GM23338 (cell line): Measurements from ENCODE around the gene TBCB.

ENCODE experiments used
- CREB1 ChIP-seq: fragments of 250-450 bp; sonication (Bioruptor Pico); IDR thresholded peaks from 2 replicates; pipeline ENCODE4 v1.5.0; 2020; ENCODE audit warnings: low read depth, mild to moderate bottlenecking, moderate library complexity
- CTCF ChIP-seq, 2 experiments: fragments of 200-600 bp in 1 of 2; sonication (generic) in 1 of 2; conservative IDR thresholded peaks; 2 replicates each; pipeline versions ENCODE4 v1.5.1 to v1.6.1; 2016 to 2017; ENCODE audit warnings: antibody characterized with exemption in 2 of 2, low read depth in 2 of 2, mild to moderate bottlenecking in 2 of 2, moderate library complexity in 1 of 2
- EZH2 ChIP-seq: fragments of 200-600 bp; sonication (generic); IDR thresholded peaks from one replicate; pipeline ENCODE4 v1.8.0; 2017; ENCODE audit warnings: antibody characterized with exemption, mild to moderate bottlenecking, low read depth; ENCODE audit not compliant: unreplicated experiment
- EZH2phosphoT487 ChIP-seq: fragments of 200-600 bp; sonication (generic); IDR thresholded peaks from one replicate; pipeline ENCODE4 v1.8.1; 2018; ENCODE audit warnings: antibody characterized with exemption; ENCODE audit not compliant: unreplicated experiment
- JUNB ChIP-seq: IDR thresholded peaks from one replicate; pipeline ENCODE4 v1.6.1; 2016; ENCODE audit warnings: antibody characterized with exemption; ENCODE audit not compliant: unreplicated experiment
- NANOG ChIP-seq: IDR thresholded peaks from 2 replicates; pipeline ENCODE4 v1.6.1; 2016; ENCODE audit warnings: antibody characterized with exemption, borderline replicate concordance
- POLR2AphosphoS5 ChIP-seq: IDR thresholded peaks from 2 replicates; pipeline ENCODE4 v1.6.1; 2016; ENCODE audit warnings: antibody characterized with exemption, low read depth
- REST ChIP-seq: IDR thresholded peaks from one replicate; pipeline ENCODE4 v1.6.1; 2018; ENCODE audit warnings: antibody characterized with exemption; ENCODE audit not compliant: unreplicated experiment
- STAT1 ChIP-seq: IDR thresholded peaks from one replicate; pipeline ENCODE4 v1.6.1; 2016; ENCODE audit warnings: antibody characterized with exemption; ENCODE audit not compliant: unreplicated experiment
- ZNF114 ChIP-seq: fragments of 250-450 bp; sonication (Bioruptor Pico); IDR thresholded peaks from 2 replicates; pipeline ENCODE4 v1.5.0; 2020; ENCODE audit warnings: mild to moderate bottlenecking, moderate library complexity
- ZNF331 ChIP-seq: fragments of 250-450 bp; sonication (Bioruptor Pico); IDR thresholded peaks from 2 replicates; pipeline ENCODE4 v1.5.0; 2020; ENCODE audit warnings: low read depth, mild to moderate bottlenecking, moderate library complexity
- TF ChIP-seq, protein P1 (sequence below): IDR thresholded peaks from 2 replicates; pipeline ENCODE4 v1.6.1; 2016; ENCODE audit warnings: antibody characterized with exemption
- TF ChIP-seq, protein P2 (sequence below): fragments of 250-450 bp; sonication (Bioruptor Pico); IDR thresholded peaks from 2 replicates; pipeline ENCODE4 v1.5.0; 2020; ENCODE audit warnings: mild to moderate bottlenecking, moderate library complexity

DNA sequence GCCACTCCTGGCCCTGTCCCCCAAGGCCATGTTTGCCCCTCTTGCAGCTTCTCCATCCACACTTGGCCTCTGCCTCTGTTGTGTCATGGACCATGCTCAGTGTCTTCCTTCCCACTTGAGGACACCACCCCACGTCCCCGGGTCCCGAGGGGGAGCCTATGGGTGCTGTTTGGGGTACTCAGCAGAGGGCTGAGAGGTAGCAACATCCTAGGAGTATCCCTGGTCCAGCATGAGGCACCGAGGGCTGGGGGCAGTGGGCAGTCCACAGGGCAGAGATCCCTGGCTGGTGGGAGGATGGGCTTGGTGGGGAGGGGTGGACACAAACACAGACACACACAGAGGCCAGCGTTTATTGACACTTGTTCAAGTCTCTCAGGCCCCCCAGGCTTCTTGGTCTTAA, 35.3 kb downstream of the TBCB start:
- TF ChIP-seq CTCF (conservative IDR thresholded peaks at IDR 0.05; ENCODE audit: low read depth in 2 of 2) (no peak), EZH2 (no peak), CREB1 (CRISPR knock-in tag) (no peak), POLR2AphosphoS5 (no peak), JUNB (no peak), REST (no peak), EZH2phosphoT487 (no peak), ZNF114 (no peak), ZNF331 (CRISPR knock-in tag) (no peak), STAT1 (no peak), NANOG (no peak)
- TF ChIP-seq, protein P1, sequence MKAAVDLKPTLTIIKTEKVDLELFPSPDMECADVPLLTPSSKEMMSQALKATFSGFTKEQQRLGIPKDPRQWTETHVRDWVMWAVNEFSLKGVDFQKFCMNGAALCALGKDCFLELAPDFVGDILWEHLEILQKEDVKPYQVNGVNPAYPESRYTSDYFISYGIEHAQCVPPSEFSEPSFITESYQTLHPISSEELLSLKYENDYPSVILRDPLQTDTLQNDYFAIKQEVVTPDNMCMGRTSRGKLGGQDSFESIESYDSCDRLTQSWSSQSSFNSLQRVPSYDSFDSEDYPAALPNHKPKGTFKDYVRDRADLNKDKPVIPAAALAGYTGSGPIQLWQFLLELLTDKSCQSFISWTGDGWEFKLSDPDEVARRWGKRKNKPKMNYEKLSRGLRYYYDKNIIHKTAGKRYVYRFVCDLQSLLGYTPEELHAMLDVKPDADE = no peak
- TF ChIP-seq, protein P2, sequence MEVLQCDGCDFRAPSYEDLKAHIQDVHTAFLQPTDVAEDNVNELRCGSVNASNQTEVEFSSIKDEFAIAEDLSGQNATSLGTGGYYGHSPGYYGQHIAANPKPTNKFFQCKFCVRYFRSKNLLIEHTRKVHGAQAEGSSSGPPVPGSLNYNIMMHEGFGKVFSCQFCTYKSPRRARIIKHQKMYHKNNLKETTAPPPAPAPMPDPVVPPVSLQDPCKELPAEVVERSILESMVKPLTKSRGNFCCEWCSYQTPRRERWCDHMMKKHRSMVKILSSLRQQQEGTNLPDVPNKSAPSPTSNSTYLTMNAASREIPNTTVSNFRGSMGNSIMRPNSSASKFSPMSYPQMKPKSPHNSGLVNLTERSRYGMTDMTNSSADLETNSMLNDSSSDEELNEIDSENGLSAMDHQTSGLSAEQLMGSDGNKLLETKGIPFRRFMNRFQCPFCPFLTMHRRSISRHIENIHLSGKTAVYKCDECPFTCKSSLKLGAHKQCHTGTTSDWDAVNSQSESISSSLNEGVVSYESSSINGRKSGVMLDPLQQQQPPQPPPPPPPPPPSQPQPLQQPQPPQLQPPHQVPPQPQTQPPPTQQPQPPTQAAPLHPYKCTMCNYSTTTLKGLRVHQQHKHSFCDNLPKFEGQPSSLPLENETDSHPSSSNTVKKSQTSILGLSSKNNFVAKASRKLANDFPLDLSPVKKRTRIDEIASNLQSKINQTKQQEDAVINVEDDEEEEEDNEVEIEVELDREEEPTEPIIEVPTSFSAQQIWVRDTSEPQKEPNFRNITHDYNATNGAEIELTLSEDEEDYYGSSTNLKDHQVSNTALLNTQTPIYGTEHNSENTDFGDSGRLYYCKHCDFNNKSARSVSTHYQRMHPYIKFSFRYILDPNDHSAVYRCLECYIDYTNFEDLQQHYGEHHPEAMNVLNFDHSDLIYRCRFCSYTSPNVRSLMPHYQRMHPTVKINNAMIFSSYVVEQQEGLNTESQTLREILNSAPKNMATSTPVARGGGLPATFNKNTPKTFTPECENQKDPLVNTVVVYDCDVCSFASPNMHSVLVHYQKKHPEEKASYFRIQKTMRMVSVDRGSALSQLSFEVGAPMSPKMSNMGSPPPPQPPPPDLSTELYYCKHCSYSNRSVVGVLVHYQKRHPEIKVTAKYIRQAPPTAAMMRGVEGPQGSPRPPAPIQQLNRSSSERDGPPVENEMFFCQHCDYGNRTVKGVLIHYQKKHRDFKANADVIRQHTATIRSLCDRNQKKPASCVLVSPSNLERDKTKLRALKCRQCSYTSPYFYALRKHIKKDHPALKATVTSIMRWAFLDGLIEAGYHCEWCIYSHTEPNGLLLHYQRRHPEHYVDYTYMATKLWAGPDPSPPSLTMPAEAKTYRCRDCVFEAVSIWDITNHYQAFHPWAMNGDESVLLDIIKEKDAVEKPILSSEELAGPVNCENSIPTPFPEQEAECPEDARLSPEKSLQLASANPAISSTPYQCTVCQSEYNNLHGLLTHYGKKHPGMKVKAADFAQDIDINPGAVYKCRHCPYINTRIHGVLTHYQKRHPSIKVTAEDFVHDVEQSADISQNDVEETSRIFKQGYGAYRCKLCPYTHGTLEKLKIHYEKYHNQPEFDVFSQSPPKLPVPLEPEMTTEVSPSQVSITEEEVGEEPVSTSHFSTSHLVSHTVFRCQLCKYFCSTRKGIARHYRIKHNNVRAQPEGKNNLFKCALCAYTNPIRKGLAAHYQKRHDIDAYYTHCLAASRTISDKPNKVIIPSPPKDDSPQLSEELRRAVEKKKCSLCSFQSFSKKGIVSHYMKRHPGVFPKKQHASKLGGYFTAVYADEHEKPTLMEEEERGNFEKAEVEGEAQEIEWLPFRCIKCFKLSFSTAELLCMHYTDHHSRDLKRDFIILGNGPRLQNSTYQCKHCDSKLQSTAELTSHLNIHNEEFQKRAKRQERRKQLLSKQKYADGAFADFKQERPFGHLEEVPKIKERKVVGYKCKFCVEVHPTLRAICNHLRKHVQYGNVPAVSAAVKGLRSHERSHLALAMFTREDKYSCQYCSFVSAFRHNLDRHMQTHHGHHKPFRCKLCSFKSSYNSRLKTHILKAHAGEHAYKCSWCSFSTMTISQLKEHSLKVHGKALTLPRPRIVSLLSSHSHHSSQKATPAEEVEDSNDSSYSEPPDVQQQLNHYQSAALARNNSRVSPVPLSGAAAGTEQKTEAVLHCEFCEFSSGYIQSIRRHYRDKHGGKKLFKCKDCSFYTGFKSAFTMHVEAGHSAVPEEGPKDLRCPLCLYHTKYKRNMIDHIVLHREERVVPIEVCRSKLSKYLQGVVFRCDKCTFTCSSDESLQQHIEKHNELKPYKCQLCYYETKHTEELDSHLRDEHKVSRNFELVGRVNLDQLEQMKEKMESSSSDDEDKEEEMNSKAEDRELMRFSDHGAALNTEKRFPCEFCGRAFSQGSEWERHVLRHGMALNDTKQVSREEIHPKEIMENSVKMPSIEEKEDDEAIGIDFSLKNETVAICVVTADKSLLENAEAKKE = no peak
